Measurements from ENCODE around the gene HADHB. TPM values are rescaled to one million over a fixed set of nuclear protein-coding genes. Genes with fewer than 3 reads are reported as not detected.
"Not testable (repeated sequence)": the region's sequence is repeated elsewhere in the genome, so short reads cannot be mapped to it uniquely, and the experiment has no call there.

HADHB gene
- total RNA-seq, 2 experiments from 2014 or later = 59.1 to 63.5 TPM

DNA sequence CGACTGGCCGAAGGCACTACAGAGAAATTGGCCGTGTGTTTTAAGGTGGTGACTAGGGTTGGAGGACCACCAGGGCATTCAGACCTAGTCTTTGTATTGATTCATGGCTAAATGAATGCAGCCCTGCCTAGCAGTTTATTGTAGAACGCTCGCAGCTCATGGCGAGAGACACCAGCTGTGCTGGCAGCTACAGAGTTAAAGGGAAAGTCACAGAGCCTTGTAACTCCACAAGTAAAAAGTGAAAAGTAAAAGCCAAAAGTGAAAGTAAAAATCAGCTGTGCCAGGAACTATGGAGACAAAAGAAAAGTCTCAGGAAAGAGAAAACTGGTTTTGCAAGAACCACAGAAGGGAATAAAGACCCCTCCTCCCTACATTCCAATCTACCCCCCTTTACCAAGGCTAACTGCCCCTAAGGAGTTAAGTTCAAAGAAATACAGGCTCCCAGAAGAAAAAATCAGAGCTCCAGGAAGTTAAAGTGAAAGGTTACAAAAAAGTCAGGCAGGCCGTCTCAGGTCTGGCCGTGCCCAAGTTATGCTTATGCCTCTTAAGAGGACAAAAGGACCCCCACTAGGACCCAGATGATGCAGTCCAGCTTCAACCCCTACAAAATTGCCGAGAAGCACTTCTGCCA lies 54.8 kb downstream of the HADHB start:
- ChIA-PET CTCF (interaction anchor here (0.9 to 1.8 kb wide), 4 partner anchors 32 to 116 kb away, joined by 3 to 8 read pairs (median 3); no protein-coding TSS in a partner anchor), POLR2A (interaction anchor here (0.6 to 1.7 kb wide), 5 partner anchors 10 to 212 kb away, joined by 3 to 13 read pairs (median 3); partner anchors contain the start of genes ADGRF3, HADHA, HADHB and SELENOI)
- no peaks in the 10 kb centered on the region for H3K9me3 Mint-ChIP-seq (ENCODE audit: insufficient read depth)
- ATAC-seq (peak; percentile 50), DNase-seq (peak; percentile 42)
- H3K27ac Mint-ChIP-seq = no peak overlapping the region
- no peaks in the 10 kb centered on the region for H3K4me1 Mint-ChIP-seq (ENCODE audit: low read depth)
- no peak overlapping the region for H3K4me3 Mint-ChIP-seq
- H3K27me3 Mint-ChIP-seq (ENCODE audit: low read depth) = no peaks in the 10 kb centered on the region
- H3K36me3 Mint-ChIP-seq (ENCODE audit: low read depth) = no peaks in the 10 kb centered on the region

GRCh38 chr2:26300234-26300925 lies 55.6 kb downstream of the HADHB start:
- Mint-ChIP-seq H3K9me3 (ENCODE audit: insufficient read depth) (no peaks in the 10 kb centered on the region), H3K27ac (no peak overlapping the region), H3K4me1 (ENCODE audit: low read depth) (no peaks in the 10 kb centered on the region), H3K36me3 (ENCODE audit: low read depth) (no peaks in the 10 kb centered on the region), H3K27me3 (ENCODE audit: low read depth) (no peaks in the 10 kb centered on the region), H3K4me3 (no peak overlapping the region)
- ChIA-PET CTCF (interaction anchor here (1.2 to 1.8 kb wide), 4 partner anchors 31 to 116 kb away, joined by 3 to 8 read pairs (median 3); partner anchors contain the start of gene SELENOI), POLR2A (interaction anchor here (0.7 to 1.7 kb wide), 6 partner anchors 9 to 115 kb away, joined by 3 to 13 read pairs (median 3); partner anchors contain the start of genes ADGRF3, HADHA, HADHB and SELENOI)
- DNase-seq (no peak), ATAC-seq (peak; percentile 15)

DNA sequence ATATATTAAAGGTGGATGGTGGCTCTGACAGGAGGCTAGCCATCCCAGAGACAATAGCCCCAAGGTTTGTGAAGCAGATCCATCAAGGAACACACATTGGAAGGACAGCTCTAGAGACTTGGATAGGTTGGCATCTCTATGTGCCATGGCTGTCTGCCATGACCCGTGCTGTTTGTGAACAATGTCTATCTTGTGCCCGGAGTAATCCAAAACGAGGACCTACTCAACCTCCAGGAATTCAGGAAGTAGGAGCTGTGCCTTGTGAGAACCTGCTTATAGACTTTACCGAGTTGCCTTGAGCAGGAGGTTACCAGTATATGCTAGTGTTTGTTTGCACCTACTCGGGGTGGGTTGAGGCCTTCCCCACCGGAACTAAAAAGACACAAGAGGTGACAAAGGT lies 58.1 kb downstream of the HADHB start:
- Mint-ChIP-seq H3K4me3 (no peak overlapping the region), H3K4me1 (ENCODE audit: low read depth) (no peaks in the 10 kb centered on the region), H3K9me3 (ENCODE audit: insufficient read depth) (no peaks in the 10 kb centered on the region), H3K36me3 (ENCODE audit: low read depth) (no peaks in the 10 kb centered on the region), H3K27me3 (ENCODE audit: low read depth) (no peaks in the 10 kb centered on the region), H3K27ac (no peak overlapping the region)
- DNase-seq (no peak), ATAC-seq (no peak)
- ChIA-PET POLR2A (interaction anchor here (1.7 kb wide), 1 partner anchor 59 kb away, joined by 4 read pairs; no protein-coding TSS in a partner anchor), CTCF (no interaction called here)

DNA sequence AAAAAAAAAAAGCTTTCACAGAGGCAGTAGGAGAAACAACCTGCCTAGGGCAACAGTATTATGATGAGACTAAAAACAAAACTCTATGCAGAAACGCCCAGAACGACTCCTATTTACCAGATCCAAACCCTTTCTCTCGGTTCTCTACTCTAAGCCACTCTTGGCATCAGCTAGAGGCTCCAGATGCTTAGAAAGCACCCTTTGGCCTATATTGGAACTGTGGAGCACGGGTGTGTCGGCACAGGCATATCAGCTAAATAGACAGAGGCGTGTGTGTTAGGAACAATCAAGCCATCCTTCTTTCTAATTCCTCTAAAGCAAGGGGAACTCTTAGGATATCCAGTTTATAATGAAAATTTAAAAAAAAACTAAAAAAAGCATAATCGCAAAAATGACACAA lies 60.4 kb downstream of the HADHB start:
- H3K4me1 Mint-ChIP-seq (ENCODE audit: low read depth); ATAC-seq; CTCF ChIA-PET; H3K27me3 Mint-ChIP-seq (ENCODE audit: low read depth); H3K4me3 Mint-ChIP-seq; H3K27ac Mint-ChIP-seq; DNase-seq; H3K9me3 Mint-ChIP-seq (ENCODE audit: insufficient read depth); H3K36me3 Mint-ChIP-seq (ENCODE audit: low read depth): not testable (repeated sequence)
- POLR2A ChIA-PET = interaction anchor here (1.2 kb wide), 1 partner anchor 13 kb away, joined by 3 read pairs; no protein-coding TSS in a partner anchor

GRCh38 chr2:26305540-26305939 lies 60.8 kb downstream of the HADHB start:
- H3K9me3 Mint-ChIP-seq (ENCODE audit: insufficient read depth) = no peaks in the 10 kb centered on the region
- H3K27me3 Mint-ChIP-seq (ENCODE audit: low read depth) = no peaks in the 10 kb centered on the region
- H3K4me3 Mint-ChIP-seq = no peak overlapping the region
- POLR2A ChIA-PET = interaction anchor here (0.5 to 1.2 kb wide), 2 partner anchors 13 to 16 kb away, joined by 3 to 5 read pairs; no protein-coding TSS in a partner anchor
- no peak overlapping the region for H3K27ac Mint-ChIP-seq
- CTCF ChIA-PET = no interaction called here
- no peaks in the 10 kb centered on the region for H3K4me1 Mint-ChIP-seq (ENCODE audit: low read depth)
- ATAC-seq (no peak), DNase-seq (no peak)
- H3K36me3 Mint-ChIP-seq (ENCODE audit: low read depth) = no peaks in the 10 kb centered on the region

- no peak overlapping the region for H3K27ac Mint-ChIP-seq
- H3K4me3 Mint-ChIP-seq = no peak overlapping the region
- ATAC-seq = no peak
- ChIA-PET CTCF (interaction anchor here (1.1 to 1.2 kb wide), 2 partner anchors 20 to 67 kb away, joined by 3 to 4 read pairs; no protein-coding TSS in a partner anchor), POLR2A (interaction anchor here (0.9 kb wide), 1 partner anchor 10 kb away, joined by 3 read pairs; no protein-coding TSS in a partner anchor)
- no peaks in the 10 kb centered on the region for H3K9me3 Mint-ChIP-seq (ENCODE audit: insufficient read depth)
- H3K4me1 Mint-ChIP-seq (ENCODE audit: low read depth) = no peaks in the 10 kb centered on the region
- H3K36me3 Mint-ChIP-seq (ENCODE audit: low read depth) = no peaks in the 10 kb centered on the region
- H3K27me3 Mint-ChIP-seq (ENCODE audit: low read depth) = no peaks in the 10 kb centered on the region
- DNase-seq = no peak
These were observed 65.2 kb downstream of the HADHB start for GRCh38 chr2:26309921-26310320.

- ATAC-seq = no peak
- H3K4me1 Mint-ChIP-seq (ENCODE audit: low read depth) = no peaks in the 10 kb centered on the region
- no peaks in the 10 kb centered on the region for H3K9me3 Mint-ChIP-seq (ENCODE audit: insufficient read depth)
- DNase-seq = no peak
- ChIA-PET CTCF (no interaction called here), POLR2A (no interaction called here)
- H3K36me3 Mint-ChIP-seq (ENCODE audit: low read depth) = no peaks in the 10 kb centered on the region
- H3K27me3 Mint-ChIP-seq (ENCODE audit: low read depth) = no peaks in the 10 kb centered on the region
- no peak overlapping the region for H3K27ac Mint-ChIP-seq
- H3K4me3 Mint-ChIP-seq = no peak overlapping the region
These were observed 67.7 kb downstream of the HADHB start for GRCh38 chr2:26312471-26312870.

DNA sequence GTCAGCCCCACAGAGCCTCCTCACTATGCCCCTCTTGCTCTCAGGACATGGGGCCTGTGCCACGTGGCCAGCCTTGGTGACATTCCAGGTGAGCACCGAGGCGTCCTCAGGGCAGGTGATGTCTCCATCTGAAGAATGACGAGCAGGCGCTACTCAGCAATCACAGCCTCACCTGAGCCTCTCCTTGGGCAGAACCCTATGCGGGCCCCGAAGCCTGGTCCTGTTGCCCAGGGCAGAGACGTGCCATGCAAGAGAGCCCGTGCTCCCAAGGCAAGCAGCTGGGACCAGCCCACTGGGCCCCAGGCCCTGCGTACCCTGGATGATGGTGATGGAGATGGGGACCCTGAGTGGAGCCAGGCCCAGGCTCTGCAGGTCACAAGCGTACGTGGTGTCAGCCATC lies 68.7 kb downstream of the HADHB start:
- ATAC-seq (no peak), DNase-seq (no peak)
- no peak overlapping the region for H3K27ac Mint-ChIP-seq
- no peaks in the 10 kb centered on the region for H3K9me3 Mint-ChIP-seq (ENCODE audit: insufficient read depth)
- no peak overlapping the region for H3K4me3 Mint-ChIP-seq
- H3K36me3 Mint-ChIP-seq (ENCODE audit: low read depth) = no peaks in the 10 kb centered on the region
- no peaks in the 10 kb centered on the region for H3K27me3 Mint-ChIP-seq (ENCODE audit: low read depth)
- POLR2A ChIA-PET = interaction anchor here (1.1 kb wide), 1 partner anchor 13 kb away, joined by 3 read pairs; no protein-coding TSS in a partner anchor
- CTCF ChIA-PET = interaction anchor here (0.5 kb wide), 1 partner anchor 142 kb away, joined by 3 read pairs; no protein-coding TSS in a partner anchor
- no peaks in the 10 kb centered on the region for H3K4me1 Mint-ChIP-seq (ENCODE audit: low read depth)

DNA sequence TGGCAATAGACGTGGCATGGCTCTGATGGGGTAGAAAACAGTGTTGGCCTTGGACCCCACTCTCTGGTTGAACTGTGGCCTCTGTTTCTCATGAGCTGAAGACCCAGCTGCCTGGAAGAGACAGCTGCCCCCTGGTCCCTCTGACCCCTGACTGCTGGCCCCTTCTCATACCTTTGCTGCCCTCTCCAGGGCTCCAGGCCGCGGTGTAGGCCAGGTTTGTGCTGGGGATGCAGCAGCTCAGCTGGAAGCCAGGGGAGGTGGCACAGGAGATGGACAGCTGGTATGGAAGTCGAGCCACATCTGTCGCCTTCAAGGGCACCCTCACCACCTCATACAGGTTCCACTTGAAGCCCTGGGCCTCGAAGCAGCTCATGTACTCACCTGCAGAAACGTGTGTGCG lies 69.5 kb downstream of the HADHB start:
- POLR2A ChIA-PET = no interaction called here
- no peak overlapping the region for H3K27ac Mint-ChIP-seq
- no peak for ATAC-seq
- no peaks in the 10 kb centered on the region for H3K27me3 Mint-ChIP-seq (ENCODE audit: low read depth)
- H3K4me3 Mint-ChIP-seq = no peak overlapping the region
- DNase-seq = no peak
- H3K4me1 Mint-ChIP-seq (ENCODE audit: low read depth) = no peaks in the 10 kb centered on the region
- no peaks in the 10 kb centered on the region for H3K36me3 Mint-ChIP-seq (ENCODE audit: low read depth)
- H3K9me3 Mint-ChIP-seq (ENCODE audit: insufficient read depth) = no peaks in the 10 kb centered on the region
- CTCF ChIA-PET = no interaction called here

GRCh38 chr2:26316041-26316440 lies 71.3 kb downstream of the HADHB start:
- no peak for DNase-seq
- Mint-ChIP-seq H3K27me3 (ENCODE audit: low read depth) (no peaks in the 10 kb centered on the region), H3K36me3 (ENCODE audit: low read depth) (no peaks in the 10 kb centered on the region), H3K27ac (no peak overlapping the region), H3K9me3 (ENCODE audit: insufficient read depth) (no peaks in the 10 kb centered on the region), H3K4me3 (no peak overlapping the region), H3K4me1 (ENCODE audit: low read depth) (peaks cover 2% of the 10 kb centered on the region)
- ChIA-PET CTCF (no interaction called here), POLR2A (interaction anchor here (1.4 kb wide), 1 partner anchor 30 kb away, joined by 4 read pairs; the partner anchor contains the start of genes ADGRF3 and SELENOI)
- peak; percentile 40 for ATAC-seq

GRCh38 chr2:26316845-26317244 lies 72.1 kb downstream of the HADHB start:
- POLR2A ChIA-PET = no interaction called here
- CTCF ChIA-PET = no interaction called here

More at GRCh38 chr2:26316845-26317244, 72.1 kb downstream of the HADHB start:
- Mint-ChIP-seq H3K4me3 (no peak overlapping the region), H3K27ac (no peak overlapping the region), H3K36me3 (ENCODE audit: low read depth) (no peaks in the 10 kb centered on the region), H3K4me1 (ENCODE audit: low read depth) (peaks cover 2% of the 10 kb centered on the region), H3K9me3 (ENCODE audit: insufficient read depth) (no peaks in the 10 kb centered on the region), H3K27me3 (ENCODE audit: low read depth) (no peaks in the 10 kb centered on the region)
- no peak for ATAC-seq
- no peak for DNase-seq

Measured in activated CD8-positive, alpha-beta T cell treated with anti-CD3 and anti-CD28 coated beads, Interleukin-2, amount 10 ng/mL, durations not matched to agents 7 days and 5 days (primary cell).